WTC11 (cell line): ENCODE measurements around the gene CEP76.

ENCODE experiments used
- CREM ChIP-seq: sonication (generic); formaldehyde crosslinking; IDR thresholded peaks from 2 replicates; pipeline ENCODE4 v1.8.1; 2022; ENCODE audit warnings: mild to moderate bottlenecking, missing genetic modification reagents, moderate library complexity
- USF1 ChIP-seq: sonication (generic); formaldehyde crosslinking; IDR thresholded peaks from 2 replicates; pipeline ENCODE4 v1.8.0; 2022; ENCODE audit warnings: mild to moderate bottlenecking, missing genetic modification reagents
- ZNF263 ChIP-seq: sonication (generic); formaldehyde crosslinking; IDR thresholded peaks from 2 replicates; pipeline ENCODE4 v1.8.1; 2022; ENCODE audit warnings: low read depth, mild to moderate bottlenecking, moderate library complexity, missing genetic modification reagents
- ZNF671 ChIP-seq: fragments of 250-450 bp; sonication (Bioruptor Pico); IDR thresholded peaks from 2 replicates; pipeline ENCODE4 v1.8.0; 2021; ENCODE audit warnings: mild to moderate bottlenecking
- TF ChIP-seq, protein P1 (sequence below): sonication (generic); formaldehyde crosslinking; IDR thresholded peaks from 2 replicates; pipeline ENCODE4 v1.8.1; 2023; ENCODE audit warnings: mild to moderate bottlenecking, missing genetic modification reagents, borderline replicate concordance

GRCh38 chr18:12750076-12750714, 47.7 kb upstream of the CEP76 start:
- TF ChIP-seq, protein P1, sequence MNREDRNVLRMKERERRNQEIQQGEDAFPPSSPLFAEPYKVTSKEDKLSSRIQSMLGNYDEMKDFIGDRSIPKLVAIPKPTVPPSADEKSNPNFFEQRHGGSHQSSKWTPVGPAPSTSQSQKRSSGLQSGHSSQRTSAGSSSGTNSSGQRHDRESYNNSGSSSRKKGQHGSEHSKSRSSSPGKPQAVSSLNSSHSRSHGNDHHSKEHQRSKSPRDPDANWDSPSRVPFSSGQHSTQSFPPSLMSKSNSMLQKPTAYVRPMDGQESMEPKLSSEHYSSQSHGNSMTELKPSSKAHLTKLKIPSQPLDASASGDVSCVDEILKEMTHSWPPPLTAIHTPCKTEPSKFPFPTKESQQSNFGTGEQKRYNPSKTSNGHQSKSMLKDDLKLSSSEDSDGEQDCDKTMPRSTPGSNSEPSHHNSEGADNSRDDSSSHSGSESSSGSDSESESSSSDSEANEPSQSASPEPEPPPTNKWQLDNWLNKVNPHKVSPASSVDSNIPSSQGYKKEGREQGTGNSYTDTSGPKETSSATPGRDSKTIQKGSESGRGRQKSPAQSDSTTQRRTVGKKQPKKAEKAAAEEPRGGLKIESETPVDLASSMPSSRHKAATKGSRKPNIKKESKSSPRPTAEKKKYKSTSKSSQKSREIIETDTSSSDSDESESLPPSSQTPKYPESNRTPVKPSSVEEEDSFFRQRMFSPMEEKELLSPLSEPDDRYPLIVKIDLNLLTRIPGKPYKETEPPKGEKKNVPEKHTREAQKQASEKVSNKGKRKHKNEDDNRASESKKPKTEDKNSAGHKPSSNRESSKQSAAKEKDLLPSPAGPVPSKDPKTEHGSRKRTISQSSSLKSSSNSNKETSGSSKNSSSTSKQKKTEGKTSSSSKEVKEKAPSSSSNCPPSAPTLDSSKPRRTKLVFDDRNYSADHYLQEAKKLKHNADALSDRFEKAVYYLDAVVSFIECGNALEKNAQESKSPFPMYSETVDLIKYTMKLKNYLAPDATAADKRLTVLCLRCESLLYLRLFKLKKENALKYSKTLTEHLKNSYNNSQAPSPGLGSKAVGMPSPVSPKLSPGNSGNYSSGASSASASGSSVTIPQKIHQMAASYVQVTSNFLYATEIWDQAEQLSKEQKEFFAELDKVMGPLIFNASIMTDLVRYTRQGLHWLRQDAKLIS (CRISPR knock-in tag) = no peak
- TF ChIP-seq ZNF671 (CRISPR knock-in tag) (no peak), USF1 (CRISPR knock-in tag) (no peak), ZNF263 (no peak), CREM (CRISPR knock-in tag) (no peak)
